Measurements from ENCODE around the gene VPS39. TPM values are rescaled to one million over a fixed set of nuclear protein-coding genes. Genes with fewer than 3 reads are reported as not detected.

VPS39 gene
- polyA plus RNA-seq, 1 experiment: 79.5 TPM

DNA sequence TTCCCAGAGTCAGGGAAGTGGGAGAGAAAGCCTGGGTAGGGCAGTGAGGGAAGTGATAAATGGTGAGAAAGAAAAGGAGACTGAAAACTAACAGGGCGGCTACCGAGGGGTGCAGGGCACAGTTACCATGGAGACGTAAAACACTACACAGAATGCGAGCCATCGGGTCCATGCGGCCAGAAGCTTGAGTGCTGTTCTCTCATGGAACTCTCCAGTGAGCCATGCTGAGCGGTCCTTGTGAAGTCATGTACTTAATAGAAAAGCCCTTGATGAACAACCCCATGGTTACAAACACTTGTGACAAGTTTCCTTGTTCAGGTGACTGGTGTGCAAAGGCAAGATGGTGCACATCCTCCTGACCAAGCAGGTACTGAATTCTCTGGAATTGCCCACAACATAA lies 48.0 kb downstream of the VPS39 start:
- Histone ChIP-seq H3K36me3 (ENCODE audit: control insufficient read depth, insufficient read depth, low read length) (peaks cover 35% of the 10 kb centered on the region), H3K4me3 (ENCODE audit: low read depth, low read length) (no peak overlapping the region), H3K27me3 (ENCODE audit: control insufficient read depth, insufficient read depth, low read length) (no peaks in the 10 kb centered on the region)
- TF ChIP-seq CTCF (IDR thresholded peaks at IDR 0.05; ENCODE audit: insufficient read depth, low read depth, low read length): no peak
- CTCF ChIA-PET: no interaction called here
- POLR2A ChIA-PET: no interaction called here
- no peak for DNase-seq (ENCODE audit: low read depth)

DNA sequence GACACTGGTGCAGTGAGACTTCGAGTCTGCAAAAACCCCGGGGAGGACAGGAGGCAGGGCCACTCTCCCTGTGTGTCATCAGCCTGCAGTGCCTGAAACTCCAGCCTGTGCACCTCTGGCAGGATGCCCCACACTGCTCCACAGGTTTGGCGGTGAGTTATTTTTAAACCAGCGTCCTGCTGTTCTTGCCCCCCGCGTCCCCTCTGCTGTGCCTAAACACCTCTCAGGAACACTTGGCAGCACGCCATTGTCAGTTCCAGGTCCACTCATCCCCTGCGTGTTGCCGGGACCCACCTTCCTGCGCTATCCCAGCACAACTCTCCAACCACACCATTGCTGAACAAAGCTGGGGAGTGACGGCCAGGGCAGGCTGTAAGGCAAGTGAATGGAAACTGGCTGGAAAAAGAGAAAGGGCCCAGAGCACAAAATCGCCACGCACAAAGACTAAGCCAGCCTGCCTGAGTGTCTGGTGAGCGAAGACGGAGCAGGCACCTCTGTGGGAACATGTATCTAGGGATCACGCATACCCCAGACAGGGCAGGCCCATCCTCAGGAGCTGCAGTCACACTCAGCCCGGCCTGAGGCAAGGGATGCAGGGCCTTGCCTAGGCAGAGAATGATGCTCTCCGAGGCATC lies 48.6 kb downstream of the VPS39 start:
- POLR2A ChIA-PET: no interaction called here
- Histone ChIP-seq H3K4me3 (ENCODE audit: low read depth, low read length) (no peak overlapping the region), H3K36me3 (ENCODE audit: control insufficient read depth, insufficient read depth, low read length) (peaks cover 30% of the 10 kb centered on the region), H3K27me3 (ENCODE audit: control insufficient read depth, insufficient read depth, low read length) (no peaks in the 10 kb centered on the region)
- TF ChIP-seq CTCF (IDR thresholded peaks at IDR 0.05; ENCODE audit: insufficient read depth, low read depth, low read length): no peak
- no peak for DNase-seq (ENCODE audit: low read depth)
- CTCF ChIA-PET: no interaction called here

DNA sequence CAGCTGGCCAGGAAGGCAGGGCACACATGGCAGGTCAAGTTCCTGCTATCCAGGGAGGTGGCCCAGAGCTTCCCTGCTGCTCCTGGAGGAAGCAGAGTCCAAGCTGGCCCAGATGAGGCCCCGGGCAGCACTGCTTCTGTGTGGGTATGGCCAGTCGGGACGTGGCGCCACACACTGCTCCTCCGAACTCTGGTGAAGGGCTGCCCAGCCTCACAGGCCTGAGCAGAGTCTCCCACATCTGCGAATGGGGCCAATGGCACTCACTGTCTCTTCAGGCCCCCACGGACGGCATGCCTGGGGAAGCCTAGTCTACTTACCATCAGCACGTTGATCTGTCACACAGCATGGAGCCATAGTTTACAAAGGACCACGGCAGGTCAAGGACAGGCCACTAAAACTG lies 49.2 kb downstream of the VPS39 start:
- POLR2A ChIA-PET: no interaction called here
- no peak for DNase-seq (ENCODE audit: low read depth)
- CTCF ChIA-PET: no interaction called here
- Histone ChIP-seq H3K27me3 (ENCODE audit: control insufficient read depth, insufficient read depth, low read length) (no peaks in the 10 kb centered on the region), H3K36me3 (ENCODE audit: control insufficient read depth, insufficient read depth, low read length) (peaks cover 26% of the 10 kb centered on the region), H3K4me3 (ENCODE audit: low read depth, low read length) (no peak overlapping the region)
- no peak for TF ChIP-seq CTCF (IDR thresholded peaks at IDR 0.05; ENCODE audit: insufficient read depth, low read depth, low read length)

DNA sequence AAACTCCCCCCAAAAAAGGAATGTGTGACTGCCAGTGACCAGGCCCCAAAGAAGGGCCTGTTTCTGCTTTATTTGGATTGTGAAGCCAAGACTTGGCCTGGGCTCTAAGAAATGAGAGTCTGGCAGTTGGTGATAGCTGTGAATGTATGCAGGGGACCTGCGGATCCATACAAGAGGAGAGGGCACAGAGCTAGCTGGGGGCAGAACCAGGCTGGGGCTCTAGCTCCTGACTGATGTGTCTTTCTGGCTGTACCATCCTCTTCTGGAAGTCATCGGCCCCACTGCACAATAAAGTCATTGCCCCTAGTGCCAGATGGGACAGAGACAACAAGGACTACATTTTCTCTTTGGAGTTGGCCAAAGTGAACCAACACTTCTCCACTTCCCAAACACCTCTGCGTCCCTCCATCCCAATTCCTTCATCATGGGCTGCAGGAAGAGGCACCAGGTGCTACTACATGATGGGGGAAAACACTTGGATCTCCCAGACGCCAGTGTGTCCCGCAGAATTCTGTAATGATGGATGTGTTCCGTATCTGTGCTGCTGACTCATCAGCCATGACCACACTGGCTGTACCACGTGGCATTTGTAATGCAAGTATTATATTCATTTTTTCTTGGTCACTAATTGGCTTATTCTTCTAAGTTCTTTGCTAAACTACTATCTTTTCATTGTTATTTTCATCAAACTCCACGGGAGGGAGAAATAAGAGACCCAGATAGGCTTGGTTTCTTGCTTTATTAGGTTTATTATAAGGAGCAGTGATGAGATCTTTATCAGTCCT lies 49.9 kb downstream of the VPS39 start:
- Histone ChIP-seq H3K4me3 (ENCODE audit: low read depth, low read length) (no peak overlapping the region), H3K27me3 (ENCODE audit: control insufficient read depth, insufficient read depth, low read length) (no peaks in the 10 kb centered on the region), H3K36me3 (ENCODE audit: control insufficient read depth, insufficient read depth, low read length) (peaks cover 23% of the 10 kb centered on the region)
- CTCF ChIA-PET: no interaction called here
- DNase-seq (ENCODE audit: low read depth): peak; percentile 4
- POLR2A ChIA-PET: no interaction called here
- TF ChIP-seq CTCF (IDR thresholded peaks at IDR 0.05; ENCODE audit: insufficient read depth, low read depth, low read length): no peak

- POLR2A ChIA-PET: no interaction called here
Observed at GRCh38 chr15:42157381-42157780, 50.7 kb downstream of the VPS39 start.

More at GRCh38 chr15:42157381-42157780, 50.7 kb downstream of the VPS39 start:
- TF ChIP-seq CTCF (IDR thresholded peaks at IDR 0.05; ENCODE audit: insufficient read depth, low read depth, low read length): no peak
- no peak overlapping the region for H3K4me3 ChIP-seq (ENCODE audit: low read depth, low read length)
- H3K36me3 ChIP-seq (ENCODE audit: control insufficient read depth, insufficient read depth, low read length): peaks cover 23% of the 10 kb centered on the region
- no peak for DNase-seq (ENCODE audit: low read depth)
- no peaks in the 10 kb centered on the region for H3K27me3 ChIP-seq (ENCODE audit: control insufficient read depth, insufficient read depth, low read length)
- CTCF ChIA-PET: no interaction called here

All from BJ (cell line).